Gastrocnemius medialis (tissue), 4 donors: ENCODE measurements around the gene DCAF5.

Experiments used
- CTCF ChIP-seq, 5 experiments: fragments of 450-650 bp in 3 of 5; fragments of 200-600 bp in 2 of 5; sonication (generic) in 2 of 5; IDR thresholded peaks in 4 of 5; conservative IDR thresholded peaks in 1 of 5; 1 replicate in 4 of 5; 2 replicates in 1 of 5; pipeline ENCODE4 v1.5.1; 2016 to 2019; ENCODE audit warnings: antibody characterized with exemption in 5 of 5, mild to moderate bottlenecking in 3 of 5, moderate library complexity in 3 of 5
- POLR2A ChIP-seq, 2 donors: fragments of 450-650 bp; IDR thresholded peaks; one replicate each; pipeline ENCODE4 v1.6.1; 2017; ENCODE audit warnings: antibody characterized with exemption in 2 of 2, mild to moderate bottlenecking in 2 of 2, moderate library complexity in 2 of 2

GRCh38 chr14:69091695-69092094 lies 61.2 kb downstream of the DCAF5 start:
- TF ChIP-seq CTCF (IDR thresholded peaks at IDR 0.05 in 4 of 5, conservative IDR thresholded peaks at IDR 0.05 in 1 of 5) (no peak), POLR2A (IDR thresholded peaks at IDR 0.05) (no peak)
